ENCODE data around the gene MAP4. TPM values are rescaled to one million over a fixed set of nuclear protein-coding genes. Genes with fewer than 3 reads are reported as not detected.

The MAP4 gene
- total and polyA plus RNA-seq, 2 donors (not counting 3 experiments of a cell fraction or from before 2014, with no cell fraction given): 121 to 290 TPM

DNA sequence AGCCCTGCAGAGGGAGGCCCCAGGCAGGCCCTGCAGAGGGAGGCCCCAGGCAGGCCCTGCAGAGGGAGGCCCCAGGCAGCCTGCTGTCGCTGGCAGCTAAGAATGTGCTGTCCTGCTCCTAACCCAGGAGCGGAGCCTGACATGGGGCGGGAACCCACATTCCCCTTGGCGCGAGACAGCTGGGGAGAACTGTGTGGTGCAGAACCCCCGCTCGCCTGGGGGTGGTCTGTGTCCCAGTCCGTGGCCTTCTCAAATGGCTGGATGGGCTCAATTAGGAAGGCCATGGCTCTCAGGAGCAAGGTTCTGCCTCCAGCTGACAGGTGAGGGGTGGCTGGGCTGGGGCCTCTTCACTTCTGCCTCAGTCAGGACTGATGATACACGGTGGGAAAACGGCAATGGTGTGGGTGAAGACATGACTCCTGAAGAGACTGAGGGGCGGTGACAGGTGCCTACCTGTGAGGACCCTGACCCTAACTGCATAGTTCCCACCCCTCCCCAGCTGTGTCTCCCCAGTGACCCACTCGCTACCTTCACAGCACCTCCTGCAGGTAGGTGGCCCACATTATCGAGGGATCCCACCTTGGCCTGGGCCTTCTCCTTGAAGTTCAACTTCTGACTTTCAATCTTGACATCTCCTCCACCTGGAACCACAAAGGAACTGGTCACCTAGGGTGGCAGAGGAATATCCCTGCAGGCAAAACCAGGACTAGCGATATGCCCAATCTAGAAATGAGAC lies 161.3 kb downstream of the MAP4 start:
- H4K20me1 ChIP-seq (replicated peaks; ENCODE audit: control insufficient read depth, extremely low read depth, insufficient read depth, low read length): no peaks in the 10 kb centered on the region
- CTCF ChIA-PET: interaction anchor here (1.0 to 2.4 kb wide), 2 partner anchors 296 to 303 kb away, joined by 3 to 11 read pairs; no protein-coding TSS in a partner anchor

More for the DNA sequence above, 161.3 kb downstream of the MAP4 start:
- H3K4me3 ChIP-seq (replicated peaks in 1 of 3; ENCODE audit: insufficient read depth in 1 of 3, low read depth in 1 of 3, low read length in 3 of 3): no peak overlapping the region
- H3K9me1 ChIP-seq (replicated peaks; ENCODE audit: control insufficient read depth, extremely low read depth, insufficient read depth, low read length): no peaks in the 10 kb centered on the region
- peaks cover 26 to 50% of the 10 kb centered on the region in 2 experiments for H3K36me3 ChIP-seq (ENCODE audit: control insufficient read depth in 2 of 2, extremely low read depth in 1 of 2, insufficient read depth in 2 of 2, low read length in 2 of 2)
- H3K9me3 ChIP-seq (replicated peaks; ENCODE audit: control insufficient read depth, insufficient read depth, low read length): no peaks in the 10 kb centered on the region
- dilution Hi-C loops (cut with MboI; ENCODE audit: extremely low pct_ligation_motif_present, low sequenced_read_pairs): no loop called here
- H3K4me2 ChIP-seq (ENCODE audit: insufficient read depth, low read length): no peak overlapping the region
- intact Hi-C loops (cut with micrococcal nuclease): no loop called here
- TF ChIP-seq JUN (IDR thresholded peaks at IDR 0.05; ENCODE audit: borderline replicate concordance, insufficient read depth, insufficient read length, low read depth) (no peak), GATA2 (IDR thresholded peaks at IDR 0.05; ENCODE audit: insufficient read depth, insufficient read length, low read depth, low read length) (no peak), FOS (IDR thresholded peaks at IDR 0.05; ENCODE audit: borderline replicate concordance, insufficient read depth, low read length) (no peak), MYC (IDR thresholded peaks at IDR 0.05; ENCODE audit: low read depth, low read length) (no peak), MAX (IDR thresholded peaks at IDR 0.05; ENCODE audit: insufficient read depth, insufficient read length) (no peak), POLR2AphosphoS5 (IDR thresholded peaks at IDR 0.05; ENCODE audit: insufficient read depth, low read depth, low read length) (no peak), POLR2A (IDR thresholded peaks at IDR 0.05; ENCODE audit: low read depth, low read length) (no peak), EZH2 (IDR thresholded peaks at IDR 0.05; ENCODE audit: borderline replicate concordance, low read depth, low read length, severe bottlenecking) (no peak), CTCF (IDR thresholded peaks at IDR 0.05; ENCODE audit: extremely low read depth in 1 of 2, insufficient read depth in 1 of 2, low read depth in 1 of 2, low read length in 2 of 2) (no peak)
- H3K27me3 ChIP-seq (ENCODE audit: control insufficient read depth in 2 of 2, insufficient read depth in 2 of 2, low read length in 2 of 2): no peaks in the 10 kb centered on the region
- POLR2A ChIA-PET: no interaction called here
- no peak for FAIRE-seq
- no peaks in the 10 kb centered on the region for H3K79me2 ChIP-seq (ENCODE audit: control insufficient read depth, insufficient read depth, low read length)
- no peaks in the 10 kb centered on the region for H3K4me1 ChIP-seq (ENCODE audit: control insufficient read depth, extremely low read depth, insufficient read depth, low read length)
- H2AFZ ChIP-seq (ENCODE audit: low read depth, low read length): no peak overlapping the region
- H3K9ac ChIP-seq (replicated peaks; ENCODE audit: extremely low read depth, insufficient read depth, low read length): no peak overlapping the region
- H3K27ac ChIP-seq (ENCODE audit: insufficient read depth, low read depth, low read length): no peak overlapping the region
- no peak for DNase-seq (ENCODE audit: low read depth, low spot score)
- BruUV-seq (replicated peaks): no TSS peak

Measured in endothelial cell of umbilical vein (primary cell).